Ectodermal cell (in vitro differentiated cells): ENCODE measurements around the gene ZNRF1. TPM values are rescaled to one million over a fixed set of nuclear protein-coding genes. Genes with fewer than 3 reads are reported as not detected.
A peak's percentile ranks its signal among the peaks of the same experiment; 100 is the strongest.

Experiments used
- H3K27ac ChIP-seq: 2 replicates; pipeline ENCODE4 v1.7.0; 2013; ENCODE audit warnings: mild to moderate bottlenecking, low read depth, low read length; ENCODE audit not compliant: insufficient read depth, poor library complexity, severe bottlenecking
- H3K27me3 ChIP-seq: 2 replicates; pipeline ENCODE4 v1.7.0; 2013; ENCODE audit warnings: mild to moderate bottlenecking, low read length; ENCODE audit not compliant: insufficient read depth, control insufficient read depth, poor library complexity, severe bottlenecking
- H3K36me3 ChIP-seq: one replicate; pipeline ENCODE4 v1.7.0; 2013; ENCODE audit warnings: low read length; ENCODE audit not compliant: control insufficient read depth, insufficient read depth
- H3K4me1 ChIP-seq: one replicate; pipeline ENCODE4 v1.7.0; 2013; ENCODE audit warnings: low read length; ENCODE audit not compliant: control insufficient read depth, insufficient read depth
- H3K4me3 ChIP-seq: 2 replicates; pipeline ENCODE4 v1.7.0; 2013; ENCODE audit warnings: low read depth, low read length, control low read depth; ENCODE audit not compliant: insufficient read depth
- H3K9me3 ChIP-seq: 2 replicates; pipeline ENCODE4 v1.7.0; 2013; ENCODE audit warnings: mild to moderate bottlenecking, low read length, moderate library complexity; ENCODE audit not compliant: control insufficient read depth
- WGBS, 2 experiments: methylation state at CpG; one replicate each; pipeline ENCODE4 v1.1.7; 2013; ENCODE audit warnings: missing lambda C conversion rate in 2 of 2; 5-methylcytosine and 5-hydroxymethylcytosine counted together
- polyA plus RNA-seq, 4 experiments: library from polyadenylated mRNA; stranded (reverse); fragments of 50-300 nt; gene quantifications; one replicate each; pipeline ENCODE4 v1.2.3, GENCODE V29; 2013

ZNRF1 gene
- polyA plus RNA-seq (2013, experiment 1 of 4): 52.2 TPM
- polyA plus RNA-seq (2013, experiment 2 of 4): 47.5 TPM
- polyA plus RNA-seq (2013, experiment 3 of 4): 30.2 TPM
- polyA plus RNA-seq (2013, experiment 4 of 4): 36.0 TPM

GRCh38 chr16:74998481-74999218 lies at the start of gene ZNRF1:
ZNRF1 (plus strand) TSS chr16:74999024; CDS start chr16:74999672, 648 bp downstream.
- Histone ChIP-seq H3K4me1 (peaks cover 4% of the 10 kb centered on the region), H3K27me3 (no peaks in the 10 kb centered on the region), H3K36me3 (no peaks in the 10 kb centered on the region), H3K27ac (peak within 1 kb of the TSS; percentile 29), H3K9me3 (no peaks in the 10 kb centered on the region), H3K4me3 (peak within 1 kb of the TSS; percentile 66)
- 3% methylated on average over 73 of the region's 73 CpGs for WGBS, 2 experiments

- Histone ChIP-seq H3K4me1 (no peaks in the 10 kb centered on the region), H3K27ac (no peak overlapping the region), H3K4me3 (no peak overlapping the region), H3K9me3 (no peaks in the 10 kb centered on the region), H3K27me3 (no peaks in the 10 kb centered on the region), H3K36me3 (peaks cover 15% of the 10 kb centered on the region)
- 59 to 64% methylated on average over 3 of the region's 3 CpGs for WGBS, 2 experiments
Measured at GRCh38 chr16:74949309-74949708, 49.5 kb upstream of the ZNRF1 start.

- Histone ChIP-seq H3K9me3 (no peaks in the 10 kb centered on the region), H3K27me3 (no peaks in the 10 kb centered on the region), H3K4me3 (no peak overlapping the region), H3K36me3 (peaks cover 26% of the 10 kb centered on the region), H3K4me1 (no peaks in the 10 kb centered on the region), H3K27ac (no peak overlapping the region)
- WGBS, 2 experiments: 94% methylated on average over 7 of the region's 7 CpGs
Measured at GRCh38 chr16:74950511-74950910, 48.3 kb upstream of the ZNRF1 start.

GRCh38 chr16:74951206-74951605 lies 47.6 kb upstream of the ZNRF1 start:
- Histone ChIP-seq H3K4me3 (no peak overlapping the region), H3K27ac (no peak overlapping the region), H3K4me1 (no peaks in the 10 kb centered on the region), H3K27me3 (no peaks in the 10 kb centered on the region), H3K9me3 (no peaks in the 10 kb centered on the region), H3K36me3 (peaks cover 30% of the 10 kb centered on the region)
- WGBS, 2 experiments: 96% methylated on average over 11 of the region's 11 CpGs

GRCh38 chr16:74951681-74952080 lies 47.1 kb upstream of the ZNRF1 start:
- no peaks in the 10 kb centered on the region for H3K27me3 ChIP-seq
- no peaks in the 10 kb centered on the region for H3K9me3 ChIP-seq
- H3K4me3 ChIP-seq: no peak overlapping the region
- H3K27ac ChIP-seq: no peak overlapping the region
- H3K4me1 ChIP-seq: no peaks in the 10 kb centered on the region
- 89 to 90% methylated on average over 3 to 4 of the region's 4 CpGs for WGBS, 2 experiments
- H3K36me3 ChIP-seq: peaks cover 30% of the 10 kb centered on the region

- no peak overlapping the region for H3K27ac ChIP-seq
- peaks cover 26% of the 10 kb centered on the region for H3K36me3 ChIP-seq
- no peaks in the 10 kb centered on the region for H3K27me3 ChIP-seq
- H3K4me3 ChIP-seq: no peak overlapping the region
- WGBS, 2 experiments: 94 to 97% methylated on average over 4 of the region's 4 CpGs
- no peaks in the 10 kb centered on the region for H3K4me1 ChIP-seq
- no peaks in the 10 kb centered on the region for H3K9me3 ChIP-seq
Measured at GRCh38 chr16:74954763-74955162, 44.1 kb upstream of the ZNRF1 start.

GRCh38 chr16:74973304-74973703 lies 25.5 kb upstream of the ZNRF1 start:
- Histone ChIP-seq H3K4me1 (no peaks in the 10 kb centered on the region), H3K27me3 (no peaks in the 10 kb centered on the region), H3K9me3 (no peaks in the 10 kb centered on the region), H3K27ac (no peak overlapping the region), H3K4me3 (no peak overlapping the region), H3K36me3 (peaks cover 5% of the 10 kb centered on the region)
- WGBS, 2 experiments: 95 to 96% methylated on average over 10 of the region's 10 CpGs

GRCh38 chr16:74975591-74975990 lies 23.2 kb upstream of the ZNRF1 start:
- Histone ChIP-seq H3K27ac (no peak overlapping the region), H3K27me3 (no peaks in the 10 kb centered on the region), H3K36me3 (peaks cover 5% of the 10 kb centered on the region), H3K4me3 (no peak overlapping the region), H3K4me1 (no peaks in the 10 kb centered on the region), H3K9me3 (no peaks in the 10 kb centered on the region)
- WGBS, 2 experiments: 85 to 88% methylated on average over 4 of the region's 5 CpGs

GRCh38 chr16:74982256-74982655 lies 16.6 kb upstream of the ZNRF1 start:
- Histone ChIP-seq H3K27ac (no peak overlapping the region), H3K27me3 (no peaks in the 10 kb centered on the region)
- 100% methylated on average over 1 of the region's 1 CpG for WGBS, 2 experiments

GRCh38 chr16:74984194-74984528 lies 14.7 kb upstream of the ZNRF1 start:
- Histone ChIP-seq H3K4me3 (peak overlapping the region; percentile 95), H3K4me1 (no peaks in the 10 kb centered on the region)
- 44 to 46% methylated on average over 11 of the region's 13 CpGs for WGBS, 2 experiments

More at GRCh38 chr16:74982256-74982655, 16.6 kb upstream of the ZNRF1 start:
- Histone ChIP-seq H3K9me3 (no peaks in the 10 kb centered on the region), H3K4me1 (no peaks in the 10 kb centered on the region), H3K36me3 (no peaks in the 10 kb centered on the region), H3K4me3 (no peak overlapping the region)

More at GRCh38 chr16:74984194-74984528, 14.7 kb upstream of the ZNRF1 start:
- no peak overlapping the region for H3K27ac ChIP-seq
- no peaks in the 10 kb centered on the region for H3K36me3 ChIP-seq
- H3K27me3 ChIP-seq: no peaks in the 10 kb centered on the region
- H3K9me3 ChIP-seq: no peaks in the 10 kb centered on the region
